GM23338 (cell line): ENCODE measurements around the gene MRRF. TPM values are rescaled to one million over a fixed set of nuclear protein-coding genes. Genes with fewer than 3 reads are reported as not detected.
"Not testable (repeated sequence)": the region's sequence is repeated elsewhere in the genome, so short reads cannot be mapped to it uniquely, and the experiment has no call there.

Experiments used
- ATAC-seq: fragments of 200-7000 bp; cut with Tn5 transposase; 3 replicates; pipeline ENCODE4 v1.9.1; 2020
- DNase-seq: peaks from one replicate; pipeline ENCODE4 v3.0.0-alpha.2; 2015; ENCODE audit warnings: low spot score
- H2AFZ ChIP-seq: fragments of 200-600 bp; sonication (generic); 2 replicates; pipeline ENCODE4 v1.8.0; 2016; ENCODE audit warnings: antibody characterized with exemption, mild to moderate bottlenecking, moderate library complexity
- H3F3A ChIP-seq: fragments of 200-600 bp; sonication (generic); replicated peaks from 2 replicates; pipeline ENCODE4 v1.8.0; 2017; ENCODE audit warnings: antibody characterized with exemption, mixed run types, low read depth
- H3K27ac ChIP-seq: fragments of 200-600 bp; sonication (generic); 2 replicates; pipeline ENCODE4 v1.6.1; 2016; ENCODE audit warnings: low read depth
- H3K27me3 ChIP-seq: fragments of 200-600 bp; sonication (generic); 2 replicates; pipeline ENCODE4 v1.8.0; 2016; ENCODE audit warnings: mild to moderate bottlenecking, mixed run types, moderate library complexity; ENCODE audit not compliant: insufficient read depth
- H3K36me3 ChIP-seq: fragments of 200-600 bp; sonication (generic); 2 replicates; pipeline ENCODE4 v1.8.0; 2016; ENCODE audit warnings: mild to moderate bottlenecking; ENCODE audit not compliant: insufficient read depth
- H3K4me1 ChIP-seq: fragments of 200-600 bp; sonication (generic); 2 replicates; pipeline ENCODE4 v1.8.0; 2016; ENCODE audit warnings: mild to moderate bottlenecking, moderate library complexity; ENCODE audit not compliant: insufficient read depth
- H3K4me2 ChIP-seq: fragments of 200-600 bp; sonication (generic); 2 replicates; pipeline ENCODE4 v1.7.1; 2017; ENCODE audit warnings: mixed run types
- H3K4me3 ChIP-seq: fragments of 200-600 bp; sonication (generic); 2 replicates; pipeline ENCODE4 v1.6.1; 2016; ENCODE audit warnings: mixed run types
- H3K79me2 ChIP-seq: fragments of 200-600 bp; sonication (generic); replicated peaks from 2 replicates; pipeline ENCODE4 v1.8.0; 2017; ENCODE audit warnings: mild to moderate bottlenecking; ENCODE audit not compliant: insufficient read depth
- H3K9me2 ChIP-seq: fragments of 200-600 bp; sonication (generic); 2 replicates; pipeline ENCODE4 v1.8.0; 2017; ENCODE audit not compliant: insufficient read depth
- H4K20me1 ChIP-seq: fragments of 200-600 bp; sonication (generic); replicated peaks from 2 replicates; pipeline ENCODE4 v1.8.0; 2017; ENCODE audit warnings: mild to moderate bottlenecking; ENCODE audit not compliant: insufficient read depth
- H3K27ac Mint-ChIP-seq: 2 replicates; pipeline ENCODE4 v1.8.0; 2020; ENCODE audit warnings: inconsistent platforms, mild to moderate bottlenecking, moderate library complexity, mixed read lengths
- H3K27me3 Mint-ChIP-seq: 3 replicates; pipeline ENCODE4 v1.8.0; 2022; ENCODE audit warnings: low read depth, mild to moderate bottlenecking, moderate library complexity, mixed read lengths, inconsistent platforms; ENCODE audit not compliant: insufficient read depth, poor library complexity
- H3K36me3 Mint-ChIP-seq: 3 replicates; pipeline ENCODE4 v1.8.0; 2021; ENCODE audit warnings: low read depth, mild to moderate bottlenecking, inconsistent platforms, moderate library complexity, mixed read lengths
- H3K4me1 Mint-ChIP-seq: 3 replicates; pipeline ENCODE4 v1.8.0; 2020; ENCODE audit warnings: mild to moderate bottlenecking, inconsistent platforms, mixed read lengths
- H3K4me3 Mint-ChIP-seq: 3 replicates; pipeline ENCODE4 v1.8.0; 2021; ENCODE audit warnings: moderate library complexity, mild to moderate bottlenecking, inconsistent platforms, mixed read lengths
- H3K9me3 Mint-ChIP-seq: 3 replicates; pipeline ENCODE4 v1.8.0; 2020; ENCODE audit warnings: moderate library complexity, mild to moderate bottlenecking, inconsistent platforms, mixed read lengths
- EZH2phosphoT487 ChIP-seq: fragments of 200-600 bp; sonication (generic); IDR thresholded peaks from one replicate; pipeline ENCODE4 v1.8.1; 2018; ENCODE audit warnings: antibody characterized with exemption; ENCODE audit not compliant: unreplicated experiment
- JUNB ChIP-seq: IDR thresholded peaks from one replicate; pipeline ENCODE4 v1.6.1; 2016; ENCODE audit warnings: antibody characterized with exemption; ENCODE audit not compliant: unreplicated experiment
- STAT1 ChIP-seq: IDR thresholded peaks from one replicate; pipeline ENCODE4 v1.6.1; 2016; ENCODE audit warnings: antibody characterized with exemption; ENCODE audit not compliant: unreplicated experiment
- ZNF331 ChIP-seq: fragments of 250-450 bp; sonication (Bioruptor Pico); IDR thresholded peaks from 2 replicates; pipeline ENCODE4 v1.5.0; 2020; ENCODE audit warnings: low read depth, mild to moderate bottlenecking, moderate library complexity
- polyA plus RNA-seq: library from polyadenylated mRNA; unstranded; fragments of >200 nt; fragmentation: Nextera tagmentation; extraction: Ambion mirVana; gene quantifications from 2 replicates; pipeline ENCODE4 v1.2.1, GENCODE V29; 2016
- total RNA-seq: library from RNA; depleted of rRNA; stranded (reverse); fragments of >200 nt; shearing (Covaris generic); gene quantifications from 2 replicates; pipeline ENCODE4 v1.2.3, GENCODE V29; 2014
- TF ChIP-seq, protein P1 (sequence below): fragments of 250-450 bp; sonication (Bioruptor Pico); IDR thresholded peaks from 2 replicates; pipeline ENCODE4 v1.5.0; 2020; ENCODE audit warnings: mild to moderate bottlenecking, moderate library complexity
- TF ChIP-seq, protein P2 (sequence below): IDR thresholded peaks from one replicate; pipeline ENCODE4 v1.6.1; 2018; ENCODE audit warnings: antibody characterized with exemption; ENCODE audit not compliant: unreplicated experiment
- TF ChIP-seq, protein P3 (sequence below), 2 experiments: fragments of 200-600 bp in 1 of 2; sonication (generic) in 1 of 2; conservative IDR thresholded peaks; 2 replicates each; pipeline versions ENCODE4 v1.5.1 to v1.6.1; 2016 to 2017; ENCODE audit warnings: antibody characterized with exemption in 2 of 2, low read depth in 2 of 2, mild to moderate bottlenecking in 2 of 2, moderate library complexity in 1 of 2

Gene MRRF
- total and polyA plus RNA-seq, 2 experiments from 2014 or later, result 27.8 to 32.7 TPM

DNA sequence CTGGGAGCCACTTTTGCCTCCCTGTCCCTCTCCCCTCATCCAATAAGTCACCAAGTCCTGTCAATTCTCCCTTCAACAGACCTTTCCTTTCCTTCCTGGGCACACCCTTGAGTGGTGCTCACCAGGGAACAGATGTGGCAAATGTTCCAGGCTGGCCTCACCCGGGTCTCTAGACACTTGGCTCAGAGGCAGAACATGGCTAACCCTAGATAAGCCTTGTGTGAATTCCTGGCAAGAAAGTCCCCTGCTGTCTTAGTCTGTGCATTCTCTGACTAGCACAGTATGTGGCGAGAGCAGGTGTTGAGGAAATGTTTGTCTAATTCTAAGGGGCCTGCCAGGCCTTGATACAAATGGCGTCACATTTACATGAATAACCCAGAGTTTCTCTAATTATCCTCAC lies 64.9 kb downstream of the MRRF start (continued):
- TF ChIP-seq, protein P1, sequence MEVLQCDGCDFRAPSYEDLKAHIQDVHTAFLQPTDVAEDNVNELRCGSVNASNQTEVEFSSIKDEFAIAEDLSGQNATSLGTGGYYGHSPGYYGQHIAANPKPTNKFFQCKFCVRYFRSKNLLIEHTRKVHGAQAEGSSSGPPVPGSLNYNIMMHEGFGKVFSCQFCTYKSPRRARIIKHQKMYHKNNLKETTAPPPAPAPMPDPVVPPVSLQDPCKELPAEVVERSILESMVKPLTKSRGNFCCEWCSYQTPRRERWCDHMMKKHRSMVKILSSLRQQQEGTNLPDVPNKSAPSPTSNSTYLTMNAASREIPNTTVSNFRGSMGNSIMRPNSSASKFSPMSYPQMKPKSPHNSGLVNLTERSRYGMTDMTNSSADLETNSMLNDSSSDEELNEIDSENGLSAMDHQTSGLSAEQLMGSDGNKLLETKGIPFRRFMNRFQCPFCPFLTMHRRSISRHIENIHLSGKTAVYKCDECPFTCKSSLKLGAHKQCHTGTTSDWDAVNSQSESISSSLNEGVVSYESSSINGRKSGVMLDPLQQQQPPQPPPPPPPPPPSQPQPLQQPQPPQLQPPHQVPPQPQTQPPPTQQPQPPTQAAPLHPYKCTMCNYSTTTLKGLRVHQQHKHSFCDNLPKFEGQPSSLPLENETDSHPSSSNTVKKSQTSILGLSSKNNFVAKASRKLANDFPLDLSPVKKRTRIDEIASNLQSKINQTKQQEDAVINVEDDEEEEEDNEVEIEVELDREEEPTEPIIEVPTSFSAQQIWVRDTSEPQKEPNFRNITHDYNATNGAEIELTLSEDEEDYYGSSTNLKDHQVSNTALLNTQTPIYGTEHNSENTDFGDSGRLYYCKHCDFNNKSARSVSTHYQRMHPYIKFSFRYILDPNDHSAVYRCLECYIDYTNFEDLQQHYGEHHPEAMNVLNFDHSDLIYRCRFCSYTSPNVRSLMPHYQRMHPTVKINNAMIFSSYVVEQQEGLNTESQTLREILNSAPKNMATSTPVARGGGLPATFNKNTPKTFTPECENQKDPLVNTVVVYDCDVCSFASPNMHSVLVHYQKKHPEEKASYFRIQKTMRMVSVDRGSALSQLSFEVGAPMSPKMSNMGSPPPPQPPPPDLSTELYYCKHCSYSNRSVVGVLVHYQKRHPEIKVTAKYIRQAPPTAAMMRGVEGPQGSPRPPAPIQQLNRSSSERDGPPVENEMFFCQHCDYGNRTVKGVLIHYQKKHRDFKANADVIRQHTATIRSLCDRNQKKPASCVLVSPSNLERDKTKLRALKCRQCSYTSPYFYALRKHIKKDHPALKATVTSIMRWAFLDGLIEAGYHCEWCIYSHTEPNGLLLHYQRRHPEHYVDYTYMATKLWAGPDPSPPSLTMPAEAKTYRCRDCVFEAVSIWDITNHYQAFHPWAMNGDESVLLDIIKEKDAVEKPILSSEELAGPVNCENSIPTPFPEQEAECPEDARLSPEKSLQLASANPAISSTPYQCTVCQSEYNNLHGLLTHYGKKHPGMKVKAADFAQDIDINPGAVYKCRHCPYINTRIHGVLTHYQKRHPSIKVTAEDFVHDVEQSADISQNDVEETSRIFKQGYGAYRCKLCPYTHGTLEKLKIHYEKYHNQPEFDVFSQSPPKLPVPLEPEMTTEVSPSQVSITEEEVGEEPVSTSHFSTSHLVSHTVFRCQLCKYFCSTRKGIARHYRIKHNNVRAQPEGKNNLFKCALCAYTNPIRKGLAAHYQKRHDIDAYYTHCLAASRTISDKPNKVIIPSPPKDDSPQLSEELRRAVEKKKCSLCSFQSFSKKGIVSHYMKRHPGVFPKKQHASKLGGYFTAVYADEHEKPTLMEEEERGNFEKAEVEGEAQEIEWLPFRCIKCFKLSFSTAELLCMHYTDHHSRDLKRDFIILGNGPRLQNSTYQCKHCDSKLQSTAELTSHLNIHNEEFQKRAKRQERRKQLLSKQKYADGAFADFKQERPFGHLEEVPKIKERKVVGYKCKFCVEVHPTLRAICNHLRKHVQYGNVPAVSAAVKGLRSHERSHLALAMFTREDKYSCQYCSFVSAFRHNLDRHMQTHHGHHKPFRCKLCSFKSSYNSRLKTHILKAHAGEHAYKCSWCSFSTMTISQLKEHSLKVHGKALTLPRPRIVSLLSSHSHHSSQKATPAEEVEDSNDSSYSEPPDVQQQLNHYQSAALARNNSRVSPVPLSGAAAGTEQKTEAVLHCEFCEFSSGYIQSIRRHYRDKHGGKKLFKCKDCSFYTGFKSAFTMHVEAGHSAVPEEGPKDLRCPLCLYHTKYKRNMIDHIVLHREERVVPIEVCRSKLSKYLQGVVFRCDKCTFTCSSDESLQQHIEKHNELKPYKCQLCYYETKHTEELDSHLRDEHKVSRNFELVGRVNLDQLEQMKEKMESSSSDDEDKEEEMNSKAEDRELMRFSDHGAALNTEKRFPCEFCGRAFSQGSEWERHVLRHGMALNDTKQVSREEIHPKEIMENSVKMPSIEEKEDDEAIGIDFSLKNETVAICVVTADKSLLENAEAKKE (CRISPR knock-in tag), result no peak

DNA sequence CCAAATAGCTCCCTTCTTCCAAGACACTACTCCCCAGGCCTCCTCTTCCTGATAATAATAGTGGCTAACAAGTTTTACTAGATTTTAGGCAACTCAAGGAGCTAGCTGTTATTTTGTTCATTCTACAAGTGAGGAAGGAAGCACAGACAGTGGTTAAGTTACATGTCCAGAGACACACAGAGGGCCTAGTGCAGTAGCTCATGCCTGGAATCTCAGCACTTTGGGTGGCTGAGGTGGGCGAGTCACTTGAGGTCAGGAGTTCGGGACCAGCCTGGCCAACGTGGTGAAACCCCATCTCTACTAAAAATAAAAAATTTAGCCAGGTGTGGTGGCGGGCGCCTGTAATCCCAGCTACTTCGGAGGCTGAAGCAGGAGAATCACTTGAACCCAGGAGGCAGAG lies 65.8 kb downstream of the MRRF start:
- H3K79me2 ChIP-seq, H3F3A ChIP-seq, H3K9me2 ChIP-seq, H2AFZ ChIP-seq, H3K36me3 Mint-ChIP-seq, H3K27ac Mint-ChIP-seq, H3K27me3 Mint-ChIP-seq, DNase-seq, H3K4me3 Mint-ChIP-seq, H4K20me1 ChIP-seq, H3K36me3 ChIP-seq, H3K9me3 Mint-ChIP-seq, H3K27ac ChIP-seq, H3K4me2 ChIP-seq, H3K27me3 ChIP-seq, H3K4me3 ChIP-seq, ATAC-seq: not testable (repeated sequence)
- H3K4me1 Mint-ChIP-seq, result peaks cover 44% of the 10 kb centered on the region
- peaks cover 29% of the 10 kb centered on the region for H3K4me1 ChIP-seq

DNA sequence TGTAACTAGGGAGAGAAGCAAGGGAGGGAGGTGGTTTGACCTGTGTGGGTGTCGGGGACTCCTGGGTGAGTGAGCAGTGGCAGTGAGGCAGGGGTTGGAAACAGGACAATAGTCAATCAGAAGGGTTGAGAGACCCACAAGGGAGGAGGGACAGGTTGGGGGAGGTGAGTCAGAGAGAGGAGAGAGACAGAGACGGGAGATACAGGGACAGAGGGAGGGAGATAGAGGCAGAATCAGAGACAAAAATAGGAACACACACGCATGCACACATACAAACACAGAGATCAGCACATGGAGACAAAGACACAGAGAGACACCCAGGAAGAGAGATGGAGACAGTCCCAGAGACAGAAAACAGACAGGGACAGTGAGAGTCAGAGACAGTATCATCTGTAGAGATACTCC lies 66.8 kb downstream of the MRRF start:
- Mint-ChIP-seq H3K27ac (no peak overlapping the region), H3K4me3 (no peak overlapping the region), H3K27me3 (peaks cover 7% of the 10 kb centered on the region), H3K4me1 (peaks cover 54% of the 10 kb centered on the region), H3K9me3 (no peaks in the 10 kb centered on the region), H3K36me3 (no peaks in the 10 kb centered on the region)
- Histone ChIP-seq H3K36me3 (no peaks in the 10 kb centered on the region), H3K4me3 (no peak overlapping the region), H3K9me2 (no peaks in the 10 kb centered on the region), H3K27ac (no peak overlapping the region), H3K79me2 (no peaks in the 10 kb centered on the region), H3K4me1 (peaks cover 39% of the 10 kb centered on the region), H4K20me1 (peaks cover 3% of the 10 kb centered on the region; the same call in 1 of the 2 replicates), H3K27me3 (no peaks in the 10 kb centered on the region), H3F3A (0 out of 2 replicates have a peak, but pooled peaks cover 4% of the 10 kb centered on the region), H2AFZ (no peak overlapping the region), H3K4me2 (0 out of 2 replicates have a peak overlapping the region, but pooled peaks have one; percentile 54)
- TF ChIP-seq ZNF331 (CRISPR knock-in tag) (no peak), STAT1 (no peak), EZH2phosphoT487 (no peak), JUNB (no peak)
- TF ChIP-seq, protein P2, sequence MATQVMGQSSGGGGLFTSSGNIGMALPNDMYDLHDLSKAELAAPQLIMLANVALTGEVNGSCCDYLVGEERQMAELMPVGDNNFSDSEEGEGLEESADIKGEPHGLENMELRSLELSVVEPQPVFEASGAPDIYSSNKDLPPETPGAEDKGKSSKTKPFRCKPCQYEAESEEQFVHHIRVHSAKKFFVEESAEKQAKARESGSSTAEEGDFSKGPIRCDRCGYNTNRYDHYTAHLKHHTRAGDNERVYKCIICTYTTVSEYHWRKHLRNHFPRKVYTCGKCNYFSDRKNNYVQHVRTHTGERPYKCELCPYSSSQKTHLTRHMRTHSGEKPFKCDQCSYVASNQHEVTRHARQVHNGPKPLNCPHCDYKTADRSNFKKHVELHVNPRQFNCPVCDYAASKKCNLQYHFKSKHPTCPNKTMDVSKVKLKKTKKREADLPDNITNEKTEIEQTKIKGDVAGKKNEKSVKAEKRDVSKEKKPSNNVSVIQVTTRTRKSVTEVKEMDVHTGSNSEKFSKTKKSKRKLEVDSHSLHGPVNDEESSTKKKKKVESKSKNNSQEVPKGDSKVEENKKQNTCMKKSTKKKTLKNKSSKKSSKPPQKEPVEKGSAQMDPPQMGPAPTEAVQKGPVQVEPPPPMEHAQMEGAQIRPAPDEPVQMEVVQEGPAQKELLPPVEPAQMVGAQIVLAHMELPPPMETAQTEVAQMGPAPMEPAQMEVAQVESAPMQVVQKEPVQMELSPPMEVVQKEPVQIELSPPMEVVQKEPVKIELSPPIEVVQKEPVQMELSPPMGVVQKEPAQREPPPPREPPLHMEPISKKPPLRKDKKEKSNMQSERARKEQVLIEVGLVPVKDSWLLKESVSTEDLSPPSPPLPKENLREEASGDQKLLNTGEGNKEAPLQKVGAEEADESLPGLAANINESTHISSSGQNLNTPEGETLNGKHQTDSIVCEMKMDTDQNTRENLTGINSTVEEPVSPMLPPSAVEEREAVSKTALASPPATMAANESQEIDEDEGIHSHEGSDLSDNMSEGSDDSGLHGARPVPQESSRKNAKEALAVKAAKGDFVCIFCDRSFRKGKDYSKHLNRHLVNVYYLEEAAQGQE, result no peak
- TF ChIP-seq, protein P3, sequence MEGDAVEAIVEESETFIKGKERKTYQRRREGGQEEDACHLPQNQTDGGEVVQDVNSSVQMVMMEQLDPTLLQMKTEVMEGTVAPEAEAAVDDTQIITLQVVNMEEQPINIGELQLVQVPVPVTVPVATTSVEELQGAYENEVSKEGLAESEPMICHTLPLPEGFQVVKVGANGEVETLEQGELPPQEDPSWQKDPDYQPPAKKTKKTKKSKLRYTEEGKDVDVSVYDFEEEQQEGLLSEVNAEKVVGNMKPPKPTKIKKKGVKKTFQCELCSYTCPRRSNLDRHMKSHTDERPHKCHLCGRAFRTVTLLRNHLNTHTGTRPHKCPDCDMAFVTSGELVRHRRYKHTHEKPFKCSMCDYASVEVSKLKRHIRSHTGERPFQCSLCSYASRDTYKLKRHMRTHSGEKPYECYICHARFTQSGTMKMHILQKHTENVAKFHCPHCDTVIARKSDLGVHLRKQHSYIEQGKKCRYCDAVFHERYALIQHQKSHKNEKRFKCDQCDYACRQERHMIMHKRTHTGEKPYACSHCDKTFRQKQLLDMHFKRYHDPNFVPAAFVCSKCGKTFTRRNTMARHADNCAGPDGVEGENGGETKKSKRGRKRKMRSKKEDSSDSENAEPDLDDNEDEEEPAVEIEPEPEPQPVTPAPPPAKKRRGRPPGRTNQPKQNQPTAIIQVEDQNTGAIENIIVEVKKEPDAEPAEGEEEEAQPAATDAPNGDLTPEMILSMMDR (conservative IDR thresholded peaks at IDR 0.05; ENCODE audit: low read depth in 2 of 2), result no peak
- no peak for ATAC-seq
- DNase-seq, result no peak
